GM12878 (cell line): ENCODE data around the gene PPP1R37.
"Not testable (repeated sequence)": the region's sequence is repeated elsewhere in the genome, so short reads cannot be mapped to it uniquely, and the experiment has no call there.

Experiments
- CHD1 ChIP-seq: IDR thresholded peaks from 2 replicates; pipeline ENCODE4 v1.6.1; 2012; ENCODE audit warnings: low read depth, low read length, improper control_type of control experiment
- CTCF ChIP-seq, 3 experiments: IDR thresholded peaks in 2 of 3; conservative IDR thresholded peaks in 1 of 3; 2 replicates each; pipeline ENCODE4 v1.5.1; 2011; ENCODE audit warnings: low read depth in 3 of 3, low read length in 3 of 3, mild to moderate bottlenecking in 3 of 3, control low read depth in 2 of 3, moderate library complexity in 2 of 3, inconsistent platforms in 1 of 3, mixed read lengths in 1 of 3; ENCODE audit not compliant: control insufficient read depth in 2 of 3, insufficient read depth in 1 of 3; ENCODE audit errors: extremely low read depth in 1 of 3
- EZH2 ChIP-seq: IDR thresholded peaks from 2 replicates; pipeline ENCODE4 v1.6.1; 2012; ENCODE audit warnings: low read depth, mild to moderate bottlenecking, control low read depth, inconsistent platforms, low read length, borderline replicate concordance; ENCODE audit not compliant: control insufficient read depth
- NRF1 ChIP-seq: conservative IDR thresholded peaks from 2 replicates; pipeline ENCODE4 v1.6.1; 2011; ENCODE audit warnings: mild to moderate bottlenecking, low read depth, low read length, improper control_type of control experiment
- PBX3 ChIP-seq: IDR thresholded peaks from 2 replicates; pipeline ENCODE4 v1.6.1; 2011; ENCODE audit warnings: mild to moderate bottlenecking, low read depth, low read length, moderate library complexity; ENCODE audit not compliant: insufficient replicate concordance
- POLR2AphosphoS5 ChIP-seq: IDR thresholded peaks from 2 replicates; pipeline ENCODE4 v1.6.1; 2011; ENCODE audit warnings: mild to moderate bottlenecking, low read length, inconsistent platforms
- TARDBP ChIP-seq: IDR thresholded peaks from 2 replicates; pipeline ENCODE4 v1.6.1; 2016; ENCODE audit warnings: borderline replicate concordance

GRCh38 chr19:45106363-45106762, 13.4 kb downstream of the PPP1R37 start:
- TF ChIP-seq CTCF (IDR thresholded peaks at IDR 0.05 in 2 of 3, conservative IDR thresholded peaks at IDR 0.05 in 1 of 3; ENCODE audit: control insufficient read depth in 2 of 3, extremely low read depth in 1 of 3, insufficient read depth in 1 of 3, low read depth in 3 of 3, low read length in 3 of 3); CHD1; EZH2; TARDBP; NRF1; PBX3; POLR2AphosphoS5: not testable (repeated sequence)
